Mesendoderm (in vitro differentiated cells): Measurements from ENCODE around the gene RPS6KB1. TPM values are rescaled to one million over a fixed set of nuclear protein-coding genes. Genes with fewer than 3 reads are reported as not detected.

Experiments used
- small RNA-seq: library from polyadenylated mRNA; stranded (forward); fragments of <200 nt; extraction: miRNeasy Mini kit (QIAGEN cat#:217004); gene quantifications from one replicate; pipeline ENCODE3, GENCODE V24; 2013; ENCODE audit not compliant: insufficient read depth

RPS6KB1 gene

Small RNAs within 50 kb of the gene (small RNA-seq; reads per million reads assigned to genes)
- gene RNU6-450P = not detected
- gene RPS29P21 = not detected
